ENCODE results near the gene GJC1. TPM values are rescaled to one million over a fixed set of nuclear protein-coding genes. Genes with fewer than 3 reads are reported as not detected.

Gene GJC1
- total and polyA plus RNA-seq, 9 donors = 1.3 to 18.4 (median 4.3) TPM

DNA sequence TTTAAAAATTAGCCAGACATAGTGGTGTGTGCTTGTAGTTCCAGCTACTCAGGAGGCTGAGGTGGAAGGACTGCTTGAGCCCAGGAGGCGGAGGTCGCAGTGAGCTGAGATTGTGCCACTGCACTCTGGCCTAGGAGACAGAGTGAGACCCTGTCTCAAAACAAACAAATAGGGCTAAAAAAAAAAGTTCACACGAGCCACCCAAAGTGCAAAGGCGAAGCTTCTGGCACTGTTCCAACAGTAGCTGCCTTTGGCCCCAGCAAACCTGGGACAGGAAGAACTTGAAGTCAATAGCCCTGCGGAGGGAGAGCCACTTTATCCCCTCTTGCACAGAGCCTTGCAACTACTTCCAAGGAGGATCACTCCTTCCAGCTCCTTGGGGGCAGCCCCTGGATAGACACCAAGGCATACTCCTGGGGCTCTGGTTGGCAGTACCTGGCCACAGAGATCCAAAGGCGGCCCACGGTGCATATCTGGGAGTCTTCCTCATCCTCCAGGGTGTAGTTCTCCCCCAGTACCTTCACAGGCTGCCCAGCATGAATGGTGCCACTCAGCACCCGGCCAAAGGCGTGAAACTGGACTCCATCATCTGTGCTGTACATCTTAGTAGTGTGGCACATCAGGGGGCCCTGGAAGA is 32.3 kb upstream of the GJC1 start:
- H3K36me3 ChIP-seq = no peaks in the 10 kb centered on the region
- no peak overlapping the region for H3K4me3 ChIP-seq
- DNase-seq = no peak
- H3K9me3 ChIP-seq = no peaks in the 10 kb centered on the region
- intact Hi-C loops (cut with DNase I) = loop anchor here in 1 of 4 donors (2.0 kb wide), 1 partner anchor 84 kb away; no protein-coding TSS in a partner anchor
- H3K27ac ChIP-seq = no peak overlapping the region
- no peaks in the 10 kb centered on the region for H3K27me3 ChIP-seq
- H3K4me1 ChIP-seq (ENCODE audit: insufficient read depth) = no peaks in the 10 kb centered on the region
- no peak for TF ChIP-seq EP300 (IDR thresholded peaks at IDR 0.05)
- TF ChIP-seq, protein P1, sequence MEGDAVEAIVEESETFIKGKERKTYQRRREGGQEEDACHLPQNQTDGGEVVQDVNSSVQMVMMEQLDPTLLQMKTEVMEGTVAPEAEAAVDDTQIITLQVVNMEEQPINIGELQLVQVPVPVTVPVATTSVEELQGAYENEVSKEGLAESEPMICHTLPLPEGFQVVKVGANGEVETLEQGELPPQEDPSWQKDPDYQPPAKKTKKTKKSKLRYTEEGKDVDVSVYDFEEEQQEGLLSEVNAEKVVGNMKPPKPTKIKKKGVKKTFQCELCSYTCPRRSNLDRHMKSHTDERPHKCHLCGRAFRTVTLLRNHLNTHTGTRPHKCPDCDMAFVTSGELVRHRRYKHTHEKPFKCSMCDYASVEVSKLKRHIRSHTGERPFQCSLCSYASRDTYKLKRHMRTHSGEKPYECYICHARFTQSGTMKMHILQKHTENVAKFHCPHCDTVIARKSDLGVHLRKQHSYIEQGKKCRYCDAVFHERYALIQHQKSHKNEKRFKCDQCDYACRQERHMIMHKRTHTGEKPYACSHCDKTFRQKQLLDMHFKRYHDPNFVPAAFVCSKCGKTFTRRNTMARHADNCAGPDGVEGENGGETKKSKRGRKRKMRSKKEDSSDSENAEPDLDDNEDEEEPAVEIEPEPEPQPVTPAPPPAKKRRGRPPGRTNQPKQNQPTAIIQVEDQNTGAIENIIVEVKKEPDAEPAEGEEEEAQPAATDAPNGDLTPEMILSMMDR (IDR thresholded peaks at IDR 0.05) = no peak
- TF ChIP-seq POLR2A (IDR thresholded peaks at IDR 0.05) = no peak
- WGBS, 3 donors = 86 to 90% (median 88%) methylated on average over 9 of the region's 9 CpGs

- no peak for DNase-seq
- Histone ChIP-seq H3K9me3 (no peaks in the 10 kb centered on the region), H3K4me1 (ENCODE audit: insufficient read depth) (no peaks in the 10 kb centered on the region), H3K4me3 (no peak overlapping the region), H3K36me3 (no peaks in the 10 kb centered on the region), H3K27me3 (no peaks in the 10 kb centered on the region), H3K27ac (no peak overlapping the region)
- WGBS, 3 donors = 86 to 91% (median 88%) methylated on average over 5 of the region's 5 CpGs
- TF ChIP-seq EP300 (IDR thresholded peaks at IDR 0.05) (no peak), POLR2A (IDR thresholded peaks at IDR 0.05) (no peak)
- TF ChIP-seq, protein P1 (IDR thresholded peaks at IDR 0.05) = no peak
- intact Hi-C loops (cut with DNase I) = no loop called here
These were observed 29.6 kb upstream of the GJC1 start for GRCh38 chr17:44859701-44860100.

DNA sequence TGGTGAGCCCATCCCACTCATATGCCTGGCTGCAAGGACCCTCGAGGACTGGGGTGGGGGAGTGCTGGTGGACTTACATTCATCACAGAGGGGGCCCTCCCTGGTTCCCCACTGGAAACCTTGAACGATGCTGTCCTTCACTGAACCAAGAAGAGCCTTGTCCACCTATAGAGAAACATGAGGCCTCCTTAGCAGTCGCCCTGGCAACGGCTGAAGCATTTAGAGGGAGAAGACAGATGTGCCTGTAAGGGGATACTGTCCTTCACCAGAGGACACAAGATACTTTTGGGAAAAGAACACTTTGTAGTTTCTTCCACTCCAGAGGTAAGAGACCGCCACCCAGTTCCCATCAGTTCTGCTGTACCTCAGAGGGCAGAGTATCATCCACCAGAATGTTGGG is 24.1 kb upstream of the GJC1 start:
- Histone ChIP-seq H3K27me3 (no peaks in the 10 kb centered on the region), H3K27ac (no peak overlapping the region), H3K4me1 (ENCODE audit: insufficient read depth) (no peaks in the 10 kb centered on the region), H3K9me3 (no peaks in the 10 kb centered on the region), H3K36me3 (no peaks in the 10 kb centered on the region), H3K4me3 (no peak overlapping the region)
- no peak for DNase-seq
- WGBS, 3 donors = 77 to 90% (median 77%) methylated on average over 5 of the region's 5 CpGs
- intact Hi-C loops (cut with DNase I) = no loop called here
- TF ChIP-seq POLR2A (IDR thresholded peaks at IDR 0.05) = no peak
- TF ChIP-seq, protein P1 (IDR thresholded peaks at IDR 0.05) = no peak
- TF ChIP-seq EP300 (IDR thresholded peaks at IDR 0.05) = no peak

DNA sequence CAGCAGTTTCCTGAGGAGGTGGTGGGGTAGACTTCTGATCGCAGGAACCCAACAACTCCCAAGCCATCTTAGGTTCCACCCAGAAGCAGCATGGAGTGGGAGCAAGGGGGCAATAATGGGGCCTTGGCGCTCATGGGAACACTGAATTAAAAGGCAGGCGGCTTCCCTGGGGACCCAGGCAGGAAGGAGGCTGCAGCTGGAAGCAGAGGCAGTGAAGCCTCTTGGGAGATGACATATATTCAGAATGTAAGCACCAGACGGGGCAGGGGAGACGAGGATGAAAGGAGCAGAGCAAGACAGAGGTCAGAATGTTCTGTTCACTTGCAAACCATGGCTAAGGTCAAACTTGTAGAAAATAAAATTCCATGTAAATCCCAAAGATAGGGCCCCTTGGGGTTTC is 20.5 kb upstream of the GJC1 start:
- intact Hi-C loops (cut with DNase I) = no loop called here
- Histone ChIP-seq H3K27me3 (no peaks in the 10 kb centered on the region), H3K4me3 (no peak overlapping the region), H3K36me3 (no peaks in the 10 kb centered on the region), H3K9me3 (no peaks in the 10 kb centered on the region), H3K4me1 (ENCODE audit: insufficient read depth) (no peaks in the 10 kb centered on the region), H3K27ac (no peak overlapping the region)
- TF ChIP-seq, protein P1 (IDR thresholded peaks at IDR 0.05) = no peak
- no peak for TF ChIP-seq EP300 (IDR thresholded peaks at IDR 0.05)
- whole genome bisulfite sequencing, 3 donors = 71 to 79% (median 76%) methylated on average over 5 of the region's 5 CpGs
- no peak for DNase-seq

Measured in ovary (tissue), 9 donors.